GM19395 (cell line): ENCODE data around the gene POU2F3.

Experiments
- ATAC-seq: cut with Tn5 transposase; IDR thresholded peaks from one replicate; pipeline ENCODE4 v1.9.1; 2021; ENCODE audit warnings: mild to moderate bottlenecking, moderate library complexity; ENCODE audit not compliant: unreplicated experiment

Gene POU2F3

GRCh38 chr11:120210626-120211521, 29.1 kb upstream of the POU2F3 start, which contains the start of gene OAF:
Gene OAF (plus strand): TSS chr11:120211032. CDS start chr11:120211280, 248 bp downstream.
- ATAC-seq = peak; percentile 92

GRCh38 chr11:120211522-120212258, 28.2 kb upstream of the POU2F3 start:
- no peak for ATAC-seq

GRCh38 chr11:120212259-120212878, 27.6 kb upstream of the POU2F3 start:
- ATAC-seq = no peak

- no peak for ATAC-seq
Observed at GRCh38 chr11:120212926-120213325, 27.0 kb upstream of the POU2F3 start.

GRCh38 chr11:120214581-120214980, 25.4 kb upstream of the POU2F3 start:
- no peak for ATAC-seq

- no peak for ATAC-seq
Observed at GRCh38 chr11:120215634-120216033, 24.3 kb upstream of the POU2F3 start.

GRCh38 chr11:120216426-120217102, 23.4 kb upstream of the POU2F3 start:
- no peak for ATAC-seq

- ATAC-seq = no peak
Observed at GRCh38 chr11:120217526-120217925, 22.4 kb upstream of the POU2F3 start.

- no peak for ATAC-seq
Observed at GRCh38 chr11:120217941-120218694, 21.8 kb upstream of the POU2F3 start.

GRCh38 chr11:120218695-120219033, 21.3 kb upstream of the POU2F3 start:
- no peak for ATAC-seq

GRCh38 chr11:120219232-120219937, 20.6 kb upstream of the POU2F3 start:
- ATAC-seq = no peak

GRCh38 chr11:120219938-120220746, 19.8 kb upstream of the POU2F3 start:
- no peak for ATAC-seq

GRCh38 chr11:120220747-120221037, 19.2 kb upstream of the POU2F3 start:
- ATAC-seq = no peak

GRCh38 chr11:120221115-120221752, 18.7 kb upstream of the POU2F3 start:
- ATAC-seq = no peak

GRCh38 chr11:120222916-120223315, 17.0 kb upstream of the POU2F3 start:
- no peak for ATAC-seq

- no peak for ATAC-seq
Observed at GRCh38 chr11:120223793-120224192, 16.1 kb upstream of the POU2F3 start.

- no peak for ATAC-seq
Observed at GRCh38 chr11:120224361-120224760, 15.6 kb upstream of the POU2F3 start.
